Measurements from ENCODE around the gene INPP5F.

- TF ChIP-seq CTCF (IDR thresholded peaks at IDR 0.05) = no peak
- no peak for TF ChIP-seq EZH2 (IDR thresholded peaks at IDR 0.05; ENCODE audit: borderline replicate concordance, insufficient read depth, low read depth, low read length, poor library complexity, severe bottlenecking)
Measured at GRCh38 chr10:119778776-119779445, 53.1 kb downstream of the INPP5F start.

Data from B cell (primary cell).